GM19463 (cell line): ENCODE measurements around the gene AUTS2.
"Not testable (repeated sequence)": the region's sequence is repeated elsewhere in the genome, so short reads cannot be mapped to it uniquely, and the experiment has no call there.

Source experiments
- ATAC-seq: cut with Tn5 transposase; IDR thresholded peaks from one replicate; pipeline ENCODE4 v1.9.1; 2021; ENCODE audit warnings: mild to moderate bottlenecking, moderate library complexity; ENCODE audit not compliant: unreplicated experiment

AUTS2 gene

DNA sequence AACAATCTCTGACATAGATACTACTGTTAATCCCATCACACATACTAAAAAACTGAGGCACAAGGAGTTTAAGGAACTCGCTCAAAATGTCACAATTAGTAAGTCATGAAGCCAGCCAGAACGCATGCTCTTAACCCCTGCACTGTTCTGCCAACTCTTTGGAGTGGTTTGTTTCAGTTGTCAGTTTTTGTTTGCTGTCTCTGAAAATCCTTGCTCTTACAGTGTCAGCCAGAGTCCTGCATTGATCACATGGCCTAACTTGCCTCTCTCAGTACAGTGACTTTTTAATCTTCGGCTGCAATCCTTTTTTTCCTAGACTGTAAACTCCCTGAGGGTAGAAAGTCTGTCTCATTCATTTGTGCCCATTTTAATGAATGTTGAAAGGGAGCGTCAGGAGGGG is 753.8 kb downstream of the AUTS2 start:
- no peak for ATAC-seq

DNA sequence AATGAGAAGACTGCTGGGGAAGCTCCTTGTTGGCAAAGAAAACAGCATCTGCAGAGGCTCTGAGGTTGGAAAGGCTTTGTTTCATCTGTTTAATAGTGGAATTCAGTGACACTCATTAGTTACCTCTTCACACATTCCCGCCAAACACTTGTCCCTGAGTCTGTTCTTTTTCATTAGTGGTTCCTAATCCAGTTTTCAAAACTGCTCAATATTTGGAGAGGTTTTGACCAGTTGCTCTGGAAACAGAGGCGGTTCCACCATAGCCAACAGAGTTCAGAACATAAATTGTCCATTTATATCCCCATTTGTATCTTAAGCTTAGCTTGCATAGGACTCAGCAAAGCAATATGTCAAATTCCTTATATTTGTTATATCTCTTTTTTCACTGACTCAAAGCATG is 754.6 kb downstream of the AUTS2 start:
- ATAC-seq = no peak

- no peak for ATAC-seq
Observed at GRCh38 chr7:70353330-70353945, 755.2 kb downstream of the AUTS2 start.

DNA sequence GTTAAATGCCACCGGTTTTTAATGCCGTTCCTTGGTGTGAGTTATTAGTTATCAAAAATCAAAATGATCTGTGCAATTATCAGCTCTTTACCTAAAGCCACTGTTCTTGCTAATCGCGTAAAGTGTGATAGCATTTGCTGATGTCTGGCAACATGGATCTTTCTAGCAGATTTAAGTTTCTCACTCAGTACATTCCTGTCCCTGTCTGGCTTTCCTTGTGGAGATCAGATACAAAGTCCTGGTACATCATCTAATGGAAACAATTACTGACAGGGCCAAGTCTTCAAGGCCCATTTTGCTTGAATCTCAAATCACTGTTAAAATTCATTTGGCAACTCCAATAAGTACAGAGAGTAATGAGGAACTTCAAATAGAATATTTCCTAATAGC is 755.7 kb downstream of the AUTS2 start:
- no peak for ATAC-seq

DNA sequence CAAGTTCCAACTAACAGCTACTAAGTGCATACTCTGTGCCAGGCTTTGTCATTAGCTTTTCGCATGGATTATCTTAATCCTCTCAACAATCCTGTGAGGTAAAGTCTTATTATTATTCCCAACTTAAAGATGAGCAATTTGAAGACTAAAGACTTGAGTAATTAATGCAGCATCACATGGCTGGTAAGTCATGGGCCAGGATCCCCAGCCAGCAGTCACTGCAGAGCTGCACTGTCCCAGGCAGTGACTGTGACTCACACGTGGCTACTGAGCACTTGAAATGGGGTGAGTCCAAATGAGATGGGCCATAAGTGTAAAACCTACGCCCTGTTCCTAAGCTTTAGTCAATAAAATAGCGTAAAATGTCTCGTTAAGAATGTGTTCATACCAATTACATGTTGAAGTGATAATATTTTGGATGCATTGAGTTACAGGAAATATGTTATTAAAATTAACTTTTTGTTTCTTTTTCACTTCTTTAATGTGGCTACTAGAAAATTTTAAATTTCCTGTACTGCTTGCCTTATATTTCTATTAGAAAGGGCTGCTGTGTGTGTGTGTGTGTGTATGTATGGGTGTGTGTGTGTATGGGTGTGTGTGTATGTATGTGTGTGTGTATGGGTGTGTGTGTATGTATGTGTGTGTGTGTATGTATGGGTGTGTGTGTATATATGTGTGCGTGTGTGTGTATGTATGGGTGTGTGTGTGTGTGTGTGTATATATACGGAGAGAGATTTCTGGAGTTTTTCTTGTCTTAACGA is 756.3 kb downstream of the AUTS2 start:
- ATAC-seq = no peak

GRCh38 chr7:70355198-70356020 is 757.1 kb downstream of the AUTS2 start:
- ATAC-seq = no peak

- no peak for ATAC-seq
Observed at GRCh38 chr7:70356085-70356786, 758.0 kb downstream of the AUTS2 start.

DNA sequence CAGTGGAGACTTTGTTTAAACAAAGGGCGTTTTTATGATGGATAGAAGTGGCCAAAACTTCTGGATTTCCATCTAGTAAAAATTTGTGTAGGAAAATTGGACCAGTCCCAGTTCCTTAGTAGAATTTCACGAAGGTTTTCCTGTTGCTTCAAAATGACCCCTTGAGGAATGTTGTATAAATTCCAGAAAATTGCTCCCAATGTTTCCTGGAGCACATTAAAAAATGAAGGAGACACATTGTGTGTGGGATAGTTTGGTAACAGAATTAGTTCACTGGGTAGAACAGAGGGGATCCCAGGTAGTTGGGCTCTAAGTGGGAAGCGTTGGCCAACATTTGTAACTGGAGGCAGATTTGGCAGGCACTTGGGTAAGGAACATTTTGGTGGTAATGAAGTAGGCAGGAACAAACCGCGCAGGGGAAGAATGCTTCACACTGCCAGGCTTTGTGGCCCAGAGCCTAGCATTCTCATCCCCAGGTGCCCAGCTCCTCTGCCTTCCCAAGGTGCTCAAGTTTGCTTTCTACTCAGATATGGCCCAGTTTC is 758.6 kb downstream of the AUTS2 start:
- no peak for ATAC-seq

GRCh38 chr7:70360557-70360956 is 762.3 kb downstream of the AUTS2 start:
- ATAC-seq = no peak

DNA sequence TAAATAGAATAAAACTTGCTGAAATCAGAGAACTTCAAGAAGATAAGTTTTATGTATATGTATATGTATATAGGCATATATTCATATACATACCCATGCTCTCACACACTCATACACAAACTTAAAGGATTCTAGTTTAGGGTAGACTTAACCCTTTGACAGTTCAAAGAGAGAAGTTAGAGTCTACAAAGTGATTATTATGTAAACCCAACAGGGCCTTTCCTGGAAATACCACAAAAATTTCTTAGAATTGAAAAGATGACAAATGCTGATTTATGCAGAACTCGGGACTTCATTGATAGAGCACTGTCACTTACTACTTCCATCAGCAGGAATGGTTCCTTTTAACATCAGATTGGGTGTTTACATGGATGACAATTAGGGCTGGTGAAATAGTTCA is 763.5 kb downstream of the AUTS2 start:
- ATAC-seq = no peak

- not testable (repeated sequence) for ATAC-seq
Observed at GRCh38 chr7:70364393-70364792, 766.1 kb downstream of the AUTS2 start.

- ATAC-seq = no peak
Observed at GRCh38 chr7:70371652-70372051, 773.4 kb downstream of the AUTS2 start.

DNA sequence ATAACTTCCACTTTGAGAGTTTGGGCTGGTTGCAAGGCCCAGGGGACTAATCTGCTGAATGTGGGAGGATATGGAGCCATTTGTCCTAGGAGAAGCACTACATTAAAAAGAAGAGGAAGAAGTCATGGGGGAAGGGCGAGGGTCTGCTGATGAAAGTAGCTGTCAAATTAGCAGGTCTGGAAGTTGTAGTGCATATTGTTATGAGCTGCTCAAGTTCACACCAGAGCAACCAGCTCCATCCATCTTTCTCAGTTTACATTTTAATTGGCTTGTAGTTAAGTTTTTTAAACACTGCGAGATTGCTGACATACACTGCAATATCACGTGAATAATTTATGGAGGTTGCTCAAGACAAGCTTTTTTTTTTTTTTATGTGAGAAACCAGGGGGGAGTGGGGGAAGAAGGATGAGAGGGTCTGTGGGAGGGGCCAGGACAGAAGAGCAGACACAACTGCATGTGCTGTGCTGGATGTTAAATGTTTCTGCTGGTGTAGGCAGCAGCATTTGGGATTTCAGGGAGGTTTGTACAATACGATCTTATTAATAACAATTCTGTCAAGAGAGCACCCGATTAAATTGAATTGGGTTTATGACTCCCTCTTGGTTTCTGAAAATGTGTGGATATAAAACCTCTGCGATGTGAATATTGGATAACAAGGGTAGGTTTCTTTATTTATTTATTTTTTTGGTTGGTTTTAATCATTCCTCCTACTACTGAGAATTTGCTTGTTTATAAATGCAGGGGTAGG is 774.7 kb downstream of the AUTS2 start:
- ATAC-seq = no peak

- no peak for ATAC-seq
Observed at GRCh38 chr7:70374772-70375533, 776.7 kb downstream of the AUTS2 start.

DNA sequence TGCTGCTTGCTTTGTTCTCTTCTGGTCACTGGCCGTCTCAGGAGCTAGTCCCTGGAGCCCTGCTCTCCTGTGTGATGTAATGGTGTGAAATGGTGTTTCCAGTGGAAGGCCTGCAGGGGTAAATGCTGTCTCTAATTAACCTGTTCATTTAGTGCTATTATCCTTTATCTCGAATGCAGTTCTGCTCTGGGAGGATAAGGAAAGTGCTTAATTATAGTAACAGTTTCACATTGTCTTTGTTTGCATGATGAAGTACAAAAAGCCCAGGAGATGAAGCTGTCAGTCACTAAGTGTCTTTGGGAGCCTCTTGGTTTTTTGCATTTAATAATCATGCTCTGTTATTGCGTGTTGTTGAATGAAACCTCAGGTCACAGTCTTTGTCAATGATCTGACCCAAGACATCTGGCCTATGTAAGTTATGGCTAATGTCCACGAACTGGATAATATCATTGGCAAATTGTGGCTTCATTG is 778.3 kb downstream of the AUTS2 start:
- ATAC-seq = no peak

DNA sequence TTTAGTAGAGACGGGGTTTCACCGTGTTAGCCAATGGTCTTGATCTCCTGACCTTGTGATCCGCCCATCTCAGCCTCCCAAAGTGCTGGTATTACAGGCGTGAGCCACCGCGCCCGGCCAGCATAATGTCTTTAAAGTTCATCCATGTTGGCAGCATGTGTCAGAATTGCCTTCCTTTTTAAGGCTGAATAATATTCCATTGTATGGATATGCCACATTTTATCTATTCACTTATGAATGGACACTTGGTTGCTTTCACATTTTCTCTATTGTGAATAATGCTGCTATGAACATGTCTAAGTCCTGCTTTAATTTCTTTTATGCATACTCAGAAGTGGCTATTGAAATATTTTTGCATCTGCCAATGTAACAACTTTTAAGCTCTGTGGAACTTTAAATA is 779.7 kb downstream of the AUTS2 start:
- no peak for ATAC-seq

GRCh38 chr7:70379210-70379609 is 780.9 kb downstream of the AUTS2 start:
- ATAC-seq = no peak

- no peak for ATAC-seq
Observed at GRCh38 chr7:70380421-70381015, 782.2 kb downstream of the AUTS2 start.
